ENCODE data around the gene COL9A3.

Gene COL9A3

GRCh38 chr20:62769346-62770071 is 47.3 kb upstream of the COL9A3 start:
- Histone ChIP-seq H3K36me3 (replicated peaks; ENCODE audit: insufficient read depth, low read length) (no peaks in the 10 kb centered on the region), H3K27ac (ENCODE audit: low read length) (no peak overlapping the region), H3K27me3 (replicated peaks; ENCODE audit: insufficient read depth, low read length) (peaks cover 99% of the 10 kb centered on the region), H4K20me1 (ENCODE audit: insufficient read depth, low read length) (no peaks in the 10 kb centered on the region), H3K79me2 (ENCODE audit: low read length) (no peaks in the 10 kb centered on the region), H3K9me3 (replicated peaks; ENCODE audit: insufficient read depth, low read length) (no peaks in the 10 kb centered on the region), H3F3A (ENCODE audit: insufficient read depth, low read length) (no peaks in the 10 kb centered on the region), H3K4me1 (ENCODE audit: low read length) (no peaks in the 10 kb centered on the region), H3K9ac (ENCODE audit: low read length) (no peak overlapping the region), H3K9me2 (replicated peaks; ENCODE audit: insufficient read depth, low read length) (no peaks in the 10 kb centered on the region), H3K4me3 (ENCODE audit: low read length) (no peak overlapping the region), H2AFZ (ENCODE audit: low read length) (no peak overlapping the region), H3K4me2 (ENCODE audit: low read depth, low read length) (no peak overlapping the region)
- no peak for DNase-seq
- no peak for TF ChIP-seq CTCF (IDR thresholded peaks at IDR 0.05; ENCODE audit: low read length)

GRCh38 chr20:62770111-62770910 is 46.5 kb upstream of the COL9A3 start:
- H3K9ac ChIP-seq (ENCODE audit: low read length), result no peak overlapping the region

GRCh38 chr20:62770916-62771315 is 45.9 kb upstream of the COL9A3 start:
- Histone ChIP-seq H3K79me2 (ENCODE audit: low read length) (no peaks in the 10 kb centered on the region), H3K9ac (ENCODE audit: low read length) (no peak overlapping the region), H3K4me1 (ENCODE audit: low read length) (no peaks in the 10 kb centered on the region), H3F3A (ENCODE audit: insufficient read depth, low read length) (no peaks in the 10 kb centered on the region), H3K36me3 (replicated peaks; ENCODE audit: insufficient read depth, low read length) (no peaks in the 10 kb centered on the region), H2AFZ (ENCODE audit: low read length) (no peak overlapping the region), H3K4me3 (ENCODE audit: low read length) (no peak overlapping the region), H3K27ac (ENCODE audit: low read length) (no peak overlapping the region), H3K4me2 (ENCODE audit: low read depth, low read length) (no peak overlapping the region), H3K9me3 (replicated peaks; ENCODE audit: insufficient read depth, low read length) (no peaks in the 10 kb centered on the region), H3K27me3 (replicated peaks; ENCODE audit: insufficient read depth, low read length) (peaks cover 99% of the 10 kb centered on the region), H4K20me1 (ENCODE audit: insufficient read depth, low read length) (no peaks in the 10 kb centered on the region), H3K9me2 (replicated peaks; ENCODE audit: insufficient read depth, low read length) (no peaks in the 10 kb centered on the region)
- DNase-seq, result no peak
- TF ChIP-seq EZH2phosphoT487 (IDR thresholded peaks at IDR 0.05; ENCODE audit: low read length) (no peak), CTCF (IDR thresholded peaks at IDR 0.05; ENCODE audit: low read length) (no peak), EZH2 (optimal IDR thresholded peaks at IDR 0.05; ENCODE audit: low read depth, low read length) (no peak)

More at GRCh38 chr20:62770111-62770910, 46.5 kb upstream of the COL9A3 start:
- Histone ChIP-seq H2AFZ (ENCODE audit: low read length) (no peak overlapping the region), H3K9me2 (replicated peaks; ENCODE audit: insufficient read depth, low read length) (no peaks in the 10 kb centered on the region), H3K4me2 (ENCODE audit: low read depth, low read length) (no peak overlapping the region), H3K27ac (ENCODE audit: low read length) (no peak overlapping the region), H3K9me3 (replicated peaks; ENCODE audit: insufficient read depth, low read length) (no peaks in the 10 kb centered on the region), H3K4me1 (ENCODE audit: low read length) (no peaks in the 10 kb centered on the region), H3K4me3 (ENCODE audit: low read length) (no peak overlapping the region), H4K20me1 (ENCODE audit: insufficient read depth, low read length) (no peaks in the 10 kb centered on the region), H3K36me3 (replicated peaks; ENCODE audit: insufficient read depth, low read length) (no peaks in the 10 kb centered on the region), H3K79me2 (ENCODE audit: low read length) (no peaks in the 10 kb centered on the region), H3F3A (ENCODE audit: insufficient read depth, low read length) (no peaks in the 10 kb centered on the region), H3K27me3 (replicated peaks; ENCODE audit: insufficient read depth, low read length) (peaks cover 99% of the 10 kb centered on the region)
- TF ChIP-seq EZH2 (optimal IDR thresholded peaks at IDR 0.05; ENCODE audit: low read depth, low read length) (peak; percentile 35), EZH2phosphoT487 (IDR thresholded peaks at IDR 0.05; ENCODE audit: low read length) (no peak)
- no peak for DNase-seq

All from MM.1S (cell line).